Prostate gland (tissue), 2 donors: Measurements from ENCODE around the gene SCAMP4. TPM values are rescaled to one million over a fixed set of nuclear protein-coding genes. Genes with fewer than 3 reads are reported as not detected.

Source experiments
- DNase-seq: peaks from one replicate; pipeline ENCODE4 v3.0.0-alpha.2; 2019; ENCODE audit warnings: low spot score
- H3K27ac ChIP-seq, 2 donors: fragments of 200-600 bp; sonication (generic); 2 replicates each; pipeline ENCODE4 v1.5.1; 2017 to 2019
- H3K27me3 ChIP-seq: fragments of 200-600 bp; sonication (generic); replicated peaks from 2 replicates; pipeline ENCODE4 v1.5.1; 2019; ENCODE audit not compliant: insufficient read depth
- H3K36me3 ChIP-seq, 2 donors: fragments of 200-600 bp; sonication (generic); 1 replicate in 1 of 2; 2 replicates in 1 of 2; pipeline versions ENCODE4 v1.5.1 to v1.8.1; 2017 to 2019
- H3K4me1 ChIP-seq: fragments of 200-600 bp; sonication (generic); replicated peaks from 2 replicates; pipeline ENCODE4 v1.5.1; 2019
- H3K4me3 ChIP-seq, 2 donors: fragments of 200-600 bp; sonication (generic); 2 replicates each; pipeline ENCODE4 v1.5.1; 2017 to 2019
- H3K9me3 ChIP-seq: fragments of 200-600 bp; sonication (generic); 2 replicates; pipeline ENCODE4 v1.5.1; 2017
- CTCF ChIP-seq, 4 experiments: fragments of 200-600 bp in 2 of 4; fragments of 450-650 bp in 2 of 4; sonication (generic) in 2 of 4; IDR thresholded peaks; 1 replicate in 3 of 4; 2 replicates in 1 of 4; pipeline ENCODE4 v1.5.1; 2016 to 2019; ENCODE audit warnings: antibody characterized with exemption in 4 of 4, mild to moderate bottlenecking in 2 of 4, moderate library complexity in 2 of 4
- POLR2A ChIP-seq: fragments of 450-650 bp; IDR thresholded peaks from one replicate; pipeline ENCODE4 v1.6.1; 2016; ENCODE audit warnings: antibody characterized with exemption, mild to moderate bottlenecking
- POLR2AphosphoS5 ChIP-seq: sonication (generic); formaldehyde crosslinking; IDR thresholded peaks from one replicate; pipeline ENCODE4 v1.6.1; 2017; ENCODE audit warnings: antibody characterized with exemption
- WGBS: methylation state at CpG from one replicate; pipeline ENCODE4 v1.1.5; 2018; 5-methylcytosine and 5-hydroxymethylcytosine counted together
- intact Hi-C: fragments of 100-400 bp; cut with DNase I; formaldehyde crosslinking; loops from one replicate; pipeline ENCODE4 v1.14.2; 2022
- total RNA-seq, 2 donors: library from RNA; depleted of rRNA; stranded (reverse); fragments of >200 nt; gene quantifications; one replicate each; pipeline ENCODE4 v1.1.0, GENCODE V29; 2016

The SCAMP4 gene
- total RNA-seq, 2 donors from 2014 or later, result 161 to 248 TPM

DNA sequence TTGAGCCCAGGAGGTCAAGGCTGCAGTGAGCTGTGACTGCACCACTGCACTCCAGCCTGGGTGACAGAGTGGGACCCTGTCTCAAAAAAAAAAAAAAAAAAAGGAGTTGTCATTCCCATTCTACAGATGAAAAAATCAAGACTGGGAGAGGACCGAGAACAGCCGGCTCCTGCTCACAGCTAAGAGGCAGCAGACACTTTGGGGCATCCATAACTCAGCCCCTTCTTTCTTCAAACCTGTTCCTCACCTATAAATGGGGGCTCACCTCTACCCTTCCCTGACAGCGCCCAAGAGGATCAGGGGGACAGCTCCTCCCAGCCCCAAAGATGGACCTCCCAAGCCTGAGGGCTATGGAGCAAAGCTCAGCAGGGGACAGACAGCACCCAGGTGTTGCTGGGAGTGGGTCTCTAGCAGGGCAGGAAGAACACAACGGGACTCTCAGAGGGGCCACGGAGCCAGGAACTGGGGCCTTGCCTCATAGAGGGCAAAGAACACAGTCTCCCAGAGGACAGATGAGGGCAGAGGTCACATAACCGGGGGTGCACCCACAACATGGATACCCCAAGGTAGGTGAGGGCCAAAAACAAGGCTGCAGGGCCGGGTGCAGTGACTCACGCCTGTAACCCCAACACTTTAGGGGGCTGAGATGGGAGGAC, 38.4 kb upstream of the SCAMP4 start:
- peaks cover 4% of the 10 kb centered on the region for H3K4me1 ChIP-seq
- H3K9me3 ChIP-seq, result no peaks in the 10 kb centered on the region
- H3K36me3 ChIP-seq, result no peaks in the 10 kb centered on the region
- no peak overlapping the region for H3K4me3 ChIP-seq
- TF ChIP-seq CTCF (IDR thresholded peaks at IDR 0.05), result no peak
- TF ChIP-seq POLR2AphosphoS5, result no peak
- H3K27ac ChIP-seq, result no peak overlapping the region
- no peaks in the 10 kb centered on the region for H3K27me3 ChIP-seq
- DNase-seq, result no peak
- intact Hi-C loops, result no loop called here
- 94% methylated on average over 8 of the region's 8 CpGs for WGBS

- intact Hi-C loops, result no loop called here
- Histone ChIP-seq H3K27ac (no peak overlapping the region), H3K4me3 (no peak overlapping the region), H3K27me3 (no peaks in the 10 kb centered on the region), H3K4me1 (no peaks in the 10 kb centered on the region), H3K36me3 (no peaks in the 10 kb centered on the region), H3K9me3 (no peaks in the 10 kb centered on the region)
- DNase-seq, result no peak
- TF ChIP-seq CTCF (IDR thresholded peaks at IDR 0.05) (no peak), POLR2AphosphoS5 (no peak), POLR2A (no peak)
- WGBS, result 93% methylated on average over 9 of the region's 9 CpGs
These were observed 37.9 kb upstream of the SCAMP4 start for GRCh38 chr19:1867349-1867724.

- WGBS, result 81% methylated on average over 7 of the region's 7 CpGs
- Histone ChIP-seq H3K4me3 (no peak overlapping the region), H3K36me3 (no peaks in the 10 kb centered on the region), H3K27me3 (no peaks in the 10 kb centered on the region), H3K4me1 (peaks cover 15% of the 10 kb centered on the region), H3K9me3 (no peaks in the 10 kb centered on the region), H3K27ac (no peak overlapping the region)
- TF ChIP-seq POLR2AphosphoS5, result no peak
- TF ChIP-seq POLR2A, result no peak
- DNase-seq, result no peak
- intact Hi-C loops, result no loop called here
These were observed 36.2 kb upstream of the SCAMP4 start for GRCh38 chr19:1868971-1869370.

GRCh38 chr19:1871140-1871597, 34.0 kb upstream of the SCAMP4 start:
- peaks cover 20% of the 10 kb centered on the region for H3K4me1 ChIP-seq
- no peaks in the 10 kb centered on the region for H3K27me3 ChIP-seq
- no peak overlapping the region for H3K4me3 ChIP-seq
- intact Hi-C loops, result no loop called here
- TF ChIP-seq POLR2AphosphoS5 (no peak), POLR2A (no peak), CTCF (IDR thresholded peaks at IDR 0.05) (no peak)
- DNase-seq, result no peak
- no peaks in the 10 kb centered on the region for H3K9me3 ChIP-seq
- H3K27ac ChIP-seq, result no peak overlapping the region
- WGBS, result 82% methylated on average over 15 of the region's 15 CpGs
- H3K36me3 ChIP-seq, result no peaks in the 10 kb centered on the region

- 88% methylated on average over 8 of the region's 13 CpGs for WGBS
- no peak overlapping the region for H3K27ac ChIP-seq
- TF ChIP-seq POLR2AphosphoS5, result no peak
- TF ChIP-seq POLR2A, result no peak
- no peak for TF ChIP-seq CTCF (IDR thresholded peaks at IDR 0.05)
- no peak overlapping the region for H3K4me3 ChIP-seq
- intact Hi-C loops, result no loop called here
- H3K4me1 ChIP-seq, result peaks cover 24% of the 10 kb centered on the region
- H3K9me3 ChIP-seq, result no peaks in the 10 kb centered on the region
- no peaks in the 10 kb centered on the region for H3K36me3 ChIP-seq
- H3K27me3 ChIP-seq, result no peaks in the 10 kb centered on the region
- DNase-seq, result no peak
These were observed 33.6 kb upstream of the SCAMP4 start for GRCh38 chr19:1871630-1872029.
